ENCODE results near the gene MYT1. TPM values are rescaled to one million over a fixed set of nuclear protein-coding genes. Genes with fewer than 3 reads are reported as not detected.

Gene MYT1
- total RNA-seq, 1 experiment from 2014 or later, result 7.1 TPM

GRCh38 chr20:64224351-64225170, 60.3 kb downstream of the MYT1 start:
- ChIA-PET POLR2A (no interaction called here), RAD21 (ENCODE audit: low non-redundant PET in 1 of 2, low total read pairs in 2 of 2, uncharacterized antibody in 2 of 2, unreplicated experiment in 2 of 2) (no interaction called here), CTCF (no interaction called here)
- Histone ChIP-seq H3K9me2 (ENCODE audit: insufficient read depth) (no peaks in the 10 kb centered on the region), H3K9me3 (ENCODE audit: control insufficient read depth in 1 of 2, insufficient read depth in 1 of 2, low read depth in 1 of 2, low read length in 2 of 2) (no peaks in the 10 kb centered on the region), H3K36me3 (ENCODE audit: control insufficient read depth in 1 of 2, insufficient read depth in 2 of 2, low read length in 2 of 2) (no peaks in the 10 kb centered on the region), H3K27ac (ENCODE audit: low read depth, low read length) (no peak overlapping the region), H3K27me3 (ENCODE audit: insufficient read depth, low read length) (no peaks in the 10 kb centered on the region), H3K4me2 (ENCODE audit: low read length) (no peak overlapping the region), H3K9ac (ENCODE audit: low read length) (no peak overlapping the region), H4K20me1 (ENCODE audit: insufficient read depth) (no peaks in the 10 kb centered on the region), H2AFZ (ENCODE audit: low read depth, low read length, poor library complexity, severe bottlenecking) (no peak overlapping the region), H3K4me3 (replicated peaks in 1 of 2; ENCODE audit: low read depth in 1 of 2, low read length in 2 of 2) (no peak overlapping the region), H3K4me1 (ENCODE audit: control insufficient read depth in 1 of 2, insufficient read depth in 2 of 2, low read length in 2 of 2) (no peaks in the 10 kb centered on the region), H3K79me2 (ENCODE audit: insufficient read depth, low read length) (no peaks in the 10 kb centered on the region)
- intact Hi-C loops (cut with micrococcal nuclease), result no loop called here
- DNase-seq (ENCODE audit: low read depth, low spot score) (no peak), ATAC-seq (no peak)
- no TSS peak for BruUV-seq (replicated peaks)
- TF ChIP-seq POLR2A (IDR thresholded peaks at IDR 0.05; ENCODE audit: borderline replicate concordance, extremely low read depth, insufficient read depth, insufficient read length) (no peak), ZBTB33 (IDR thresholded peaks at IDR 0.05; ENCODE audit: extremely low read depth, insufficient replicate concordance, low read length) (no peak), JUND (IDR thresholded peaks at IDR 0.05) (no peak), MAX (IDR thresholded peaks at IDR 0.05) (no peak), RAD21 (IDR thresholded peaks at IDR 0.05; ENCODE audit: low read depth) (no peak), EZH2phosphoT487 (IDR thresholded peaks at IDR 0.05; ENCODE audit: borderline replicate concordance) (no peak), ELF1 (IDR thresholded peaks at IDR 0.05; ENCODE audit: borderline replicate concordance, low read depth) (no peak), CEBPB (IDR thresholded peaks at IDR 0.05; ENCODE audit: low read depth) (no peak), EZH2 (IDR thresholded peaks at IDR 0.05) (no peak), ZNF274 (IDR thresholded peaks at IDR 0.05; ENCODE audit: low read depth, low read length) (no peak), POLR2AphosphoS5 (IDR thresholded peaks at IDR 0.05; ENCODE audit: low read depth, low read length) (no peak), ZFX (IDR thresholded peaks at IDR 0.05) (no peak), SRF (IDR thresholded peaks at IDR 0.05; ENCODE audit: low read depth) (no peak), EGR1 (IDR thresholded peaks at IDR 0.05; ENCODE audit: low read depth) (no peak)
- TF ChIP-seq, protein P1, sequence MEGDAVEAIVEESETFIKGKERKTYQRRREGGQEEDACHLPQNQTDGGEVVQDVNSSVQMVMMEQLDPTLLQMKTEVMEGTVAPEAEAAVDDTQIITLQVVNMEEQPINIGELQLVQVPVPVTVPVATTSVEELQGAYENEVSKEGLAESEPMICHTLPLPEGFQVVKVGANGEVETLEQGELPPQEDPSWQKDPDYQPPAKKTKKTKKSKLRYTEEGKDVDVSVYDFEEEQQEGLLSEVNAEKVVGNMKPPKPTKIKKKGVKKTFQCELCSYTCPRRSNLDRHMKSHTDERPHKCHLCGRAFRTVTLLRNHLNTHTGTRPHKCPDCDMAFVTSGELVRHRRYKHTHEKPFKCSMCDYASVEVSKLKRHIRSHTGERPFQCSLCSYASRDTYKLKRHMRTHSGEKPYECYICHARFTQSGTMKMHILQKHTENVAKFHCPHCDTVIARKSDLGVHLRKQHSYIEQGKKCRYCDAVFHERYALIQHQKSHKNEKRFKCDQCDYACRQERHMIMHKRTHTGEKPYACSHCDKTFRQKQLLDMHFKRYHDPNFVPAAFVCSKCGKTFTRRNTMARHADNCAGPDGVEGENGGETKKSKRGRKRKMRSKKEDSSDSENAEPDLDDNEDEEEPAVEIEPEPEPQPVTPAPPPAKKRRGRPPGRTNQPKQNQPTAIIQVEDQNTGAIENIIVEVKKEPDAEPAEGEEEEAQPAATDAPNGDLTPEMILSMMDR (IDR thresholded peaks at IDR 0.05 in 2 of 3, conservative IDR thresholded peaks at IDR 0.05 in 1 of 3; ENCODE audit: borderline replicate concordance in 1 of 3, insufficient read depth in 1 of 3, low read depth in 2 of 3, low read length in 2 of 3), result no peak

All from HCT116 (cell line).